ENCODE data around the gene RDX. TPM values are rescaled to one million over a fixed set of nuclear protein-coding genes. Genes with fewer than 3 reads are reported as not detected.

The RDX gene
- polyA plus RNA-seq, 2 of the 4 experiments (the other 2 are of a cell fraction) = 158 to 183 TPM

DNA sequence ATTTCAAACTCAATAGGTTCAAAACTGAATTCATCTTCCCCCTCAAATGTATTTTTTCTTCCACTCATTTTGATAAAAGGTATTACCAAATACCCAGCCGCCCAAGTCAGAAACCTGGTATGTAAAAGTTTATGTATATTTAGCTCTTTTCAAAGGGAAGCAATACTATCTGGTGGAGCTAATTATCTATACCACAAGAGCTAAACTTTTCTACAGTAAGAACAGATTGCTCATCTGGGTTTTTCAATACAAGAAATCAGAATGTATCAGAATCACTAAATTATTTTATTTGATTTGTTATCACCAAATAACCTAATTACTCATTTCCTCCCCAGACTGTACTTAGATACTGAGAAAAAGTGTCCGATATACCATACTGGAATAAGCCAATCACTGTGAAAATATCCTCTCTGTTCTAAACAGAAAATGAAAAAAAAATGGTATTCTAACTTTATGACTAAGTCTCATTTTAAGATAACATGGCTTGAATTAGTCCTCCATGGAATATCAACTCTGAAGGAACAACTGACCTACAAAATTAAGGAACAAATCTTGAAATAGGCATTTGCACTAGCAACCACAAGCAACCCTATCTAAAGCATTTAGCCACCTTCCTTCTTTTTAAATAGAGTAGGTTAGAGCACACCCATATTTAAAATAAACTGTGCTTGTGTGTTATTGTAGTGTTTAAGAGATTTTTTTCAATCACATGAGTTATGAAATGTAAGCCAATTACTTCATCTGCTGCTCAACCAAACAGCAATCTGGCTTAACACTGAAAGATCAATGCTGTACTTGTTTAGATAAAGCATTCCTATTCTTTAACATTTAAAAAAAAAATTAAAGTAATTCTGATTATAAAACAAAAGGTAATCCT lies 35.0 kb downstream of the RDX start:
- POLR2A ChIA-PET = no interaction called here
- TF ChIP-seq RNF2 (IDR thresholded peaks at IDR 0.05; ENCODE audit: borderline replicate concordance, low read depth) = no peak
- no peak for TF ChIP-seq TP53 (CRISPR knock-in tag; IDR thresholded peaks at IDR 0.05)
- TF ChIP-seq, protein P1, sequence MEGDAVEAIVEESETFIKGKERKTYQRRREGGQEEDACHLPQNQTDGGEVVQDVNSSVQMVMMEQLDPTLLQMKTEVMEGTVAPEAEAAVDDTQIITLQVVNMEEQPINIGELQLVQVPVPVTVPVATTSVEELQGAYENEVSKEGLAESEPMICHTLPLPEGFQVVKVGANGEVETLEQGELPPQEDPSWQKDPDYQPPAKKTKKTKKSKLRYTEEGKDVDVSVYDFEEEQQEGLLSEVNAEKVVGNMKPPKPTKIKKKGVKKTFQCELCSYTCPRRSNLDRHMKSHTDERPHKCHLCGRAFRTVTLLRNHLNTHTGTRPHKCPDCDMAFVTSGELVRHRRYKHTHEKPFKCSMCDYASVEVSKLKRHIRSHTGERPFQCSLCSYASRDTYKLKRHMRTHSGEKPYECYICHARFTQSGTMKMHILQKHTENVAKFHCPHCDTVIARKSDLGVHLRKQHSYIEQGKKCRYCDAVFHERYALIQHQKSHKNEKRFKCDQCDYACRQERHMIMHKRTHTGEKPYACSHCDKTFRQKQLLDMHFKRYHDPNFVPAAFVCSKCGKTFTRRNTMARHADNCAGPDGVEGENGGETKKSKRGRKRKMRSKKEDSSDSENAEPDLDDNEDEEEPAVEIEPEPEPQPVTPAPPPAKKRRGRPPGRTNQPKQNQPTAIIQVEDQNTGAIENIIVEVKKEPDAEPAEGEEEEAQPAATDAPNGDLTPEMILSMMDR (IDR thresholded peaks at IDR 0.05) = no peak
- TF ChIP-seq POLR2AphosphoS2 (conservative IDR thresholded peaks at IDR 0.05; ENCODE audit: low read length) = no peak
- no peak overlapping the region for H3K4me2 ChIP-seq
- H3K27ac ChIP-seq = no peak overlapping the region
- 88% methylated on average over 2 of the region's 2 CpGs for WGBS (ENCODE audit: missing lambda C conversion rate)
- ATAC-seq (no peak), FAIRE-seq (peak; percentile 59), DNase-seq (ENCODE audit: low read depth in 1 of 2, low spot score in 1 of 2) (no peak)
- peaks cover 16% of the 10 kb centered on the region; the same call in 2 of the 3 replicates for H3K4me1 ChIP-seq
- H3K4me3 ChIP-seq = no peak overlapping the region
- CTCF ChIA-PET = interaction anchor here (0.9 to 1.2 kb wide), 2 partner anchors 12 to 104 kb away, joined by 3 read pairs; no protein-coding TSS in a partner anchor
- no peaks in the 10 kb centered on the region for H3K9me3 ChIP-seq

- Histone ChIP-seq H3K4me2 (no peak overlapping the region), H3K4me1 (peaks cover 76% of the 10 kb centered on the region), H3K9me3 (no peaks in the 10 kb centered on the region), H3K27ac (no peak overlapping the region), H3K4me3 (no peak overlapping the region)
- POLR2A ChIA-PET = no interaction called here
- no peak for DNase-seq (ENCODE audit: low read depth in 1 of 2, low spot score in 1 of 2)
- no peak for ATAC-seq
- FAIRE-seq = no peak
- 86% methylated on average over 3 of the region's 3 CpGs for WGBS (ENCODE audit: missing lambda C conversion rate)
- no peak for TF ChIP-seq NR3C1 (IDR thresholded peaks at IDR 0.05)
- no peak for TF ChIP-seq ZFP36 (IDR thresholded peaks at IDR 0.05; ENCODE audit: borderline replicate concordance, partially characterized antibody)
- no peak for TF ChIP-seq ZNF302 (CRISPR knock-in tag; IDR thresholded peaks at IDR 0.05)
- TF ChIP-seq SMC3 (IDR thresholded peaks at IDR 0.05) = no peak
- TF ChIP-seq PBX3 (IDR thresholded peaks at IDR 0.05) = no peak
- no peak for TF ChIP-seq CBX8 (IDR thresholded peaks at IDR 0.05)
- no peak for TF ChIP-seq EP300 (IDR thresholded peaks at IDR 0.05)
- no peak for TF ChIP-seq HDAC2 (IDR thresholded peaks at IDR 0.05)
- TF ChIP-seq RCOR1 (IDR thresholded peaks at IDR 0.05; ENCODE audit: low read depth, low read length) = no peak
- TF ChIP-seq ESRRA (IDR thresholded peaks at IDR 0.05; ENCODE audit: borderline replicate concordance, low read length) = no peak
- TF ChIP-seq POLR2AphosphoS2 (conservative IDR thresholded peaks at IDR 0.05; ENCODE audit: low read length) = no peak
- no peak for TF ChIP-seq ATOH8 (CRISPR knock-in tag; IDR thresholded peaks at IDR 0.05; ENCODE audit: low read depth)
- no peak for TF ChIP-seq PHF8 (IDR thresholded peaks at IDR 0.05; ENCODE audit: borderline replicate concordance, low read depth)
- TF ChIP-seq RARB (CRISPR knock-in tag; IDR thresholded peaks at IDR 0.05) = no peak
- no peak for TF ChIP-seq CEBPB (IDR thresholded peaks at IDR 0.05)
- no peak for TF ChIP-seq HMGXB4 (CRISPR knock-in tag; IDR thresholded peaks at IDR 0.05; ENCODE audit: borderline replicate concordance)
- no peak for TF ChIP-seq JUN (IDR thresholded peaks at IDR 0.05)
- TF ChIP-seq TP53 (CRISPR knock-in tag; IDR thresholded peaks at IDR 0.05) = no peak
- TF ChIP-seq, protein P2, sequence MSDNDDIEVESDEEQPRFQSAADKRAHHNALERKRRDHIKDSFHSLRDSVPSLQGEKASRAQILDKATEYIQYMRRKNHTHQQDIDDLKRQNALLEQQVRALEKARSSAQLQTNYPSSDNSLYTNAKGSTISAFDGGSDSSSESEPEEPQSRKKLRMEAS (IDR thresholded peaks at IDR 0.05) = no peak
- no peak for TF ChIP-seq EHMT2 (IDR thresholded peaks at IDR 0.05; ENCODE audit: low read depth)
- CTCF ChIA-PET = no interaction called here
Measured at GRCh38 chr11:110253525-110253924, 42.9 kb downstream of the RDX start.

Data from A549 (cell line).